RWPE2 (cell line): ENCODE measurements around the gene SLC12A3.

Experiments
- ATAC-seq: fragments of 200-7000 bp; cut with Tn5 transposase; 3 replicates; pipeline ENCODE4 v1.9.1; 2021; ENCODE audit warnings: low read depth
- DNase-seq: peaks from one replicate; pipeline ENCODE4 v3.0.0-alpha.2; 2020; ENCODE audit warnings: low spot score
- H3K27ac ChIP-seq: fragments of 450-650 bp; 2 replicates; pipeline ENCODE4 v1.5.1; 2017; ENCODE audit warnings: mild to moderate bottlenecking; ENCODE audit not compliant: poor library complexity, severe bottlenecking
- H3K27me3 ChIP-seq: fragments of 250-450 bp; sonication (Bioruptor Pico); 2 replicates; pipeline ENCODE4 v1.5.1; 2021; ENCODE audit warnings: mild to moderate bottlenecking, moderate library complexity; ENCODE audit not compliant: insufficient read depth, poor library complexity, severe bottlenecking
- H3K36me3 ChIP-seq: fragments of 250-450 bp; sonication (Bioruptor Pico); 2 replicates; pipeline ENCODE4 v1.5.1; 2020; ENCODE audit warnings: low read depth, mild to moderate bottlenecking, moderate library complexity
- H3K4me1 ChIP-seq: fragments of 250-450 bp; sonication (Bioruptor Pico); 2 replicates; pipeline ENCODE4 v1.5.1; 2021; ENCODE audit warnings: mild to moderate bottlenecking, moderate library complexity; ENCODE audit not compliant: insufficient read depth, poor library complexity, severe bottlenecking
- H3K4me3 ChIP-seq: fragments of 250-450 bp; sonication (Bioruptor Pico); 2 replicates; pipeline ENCODE4 v1.5.1; 2021; ENCODE audit warnings: mild to moderate bottlenecking, moderate library complexity; ENCODE audit not compliant: severe bottlenecking
- H3K9me3 ChIP-seq: fragments of 250-450 bp; sonication (Bioruptor Pico); 2 replicates; pipeline ENCODE4 v1.5.1; 2021; ENCODE audit warnings: mild to moderate bottlenecking, moderate library complexity; ENCODE audit not compliant: severe bottlenecking
- TF ChIP-seq, protein P1 (sequence below): fragments of 450-650 bp; IDR thresholded peaks from one replicate; pipeline ENCODE4 v1.5.1; 2017; ENCODE audit warnings: mild to moderate bottlenecking, moderate library complexity; ENCODE audit not compliant: poor library complexity, severe bottlenecking

The SLC12A3 gene

DNA sequence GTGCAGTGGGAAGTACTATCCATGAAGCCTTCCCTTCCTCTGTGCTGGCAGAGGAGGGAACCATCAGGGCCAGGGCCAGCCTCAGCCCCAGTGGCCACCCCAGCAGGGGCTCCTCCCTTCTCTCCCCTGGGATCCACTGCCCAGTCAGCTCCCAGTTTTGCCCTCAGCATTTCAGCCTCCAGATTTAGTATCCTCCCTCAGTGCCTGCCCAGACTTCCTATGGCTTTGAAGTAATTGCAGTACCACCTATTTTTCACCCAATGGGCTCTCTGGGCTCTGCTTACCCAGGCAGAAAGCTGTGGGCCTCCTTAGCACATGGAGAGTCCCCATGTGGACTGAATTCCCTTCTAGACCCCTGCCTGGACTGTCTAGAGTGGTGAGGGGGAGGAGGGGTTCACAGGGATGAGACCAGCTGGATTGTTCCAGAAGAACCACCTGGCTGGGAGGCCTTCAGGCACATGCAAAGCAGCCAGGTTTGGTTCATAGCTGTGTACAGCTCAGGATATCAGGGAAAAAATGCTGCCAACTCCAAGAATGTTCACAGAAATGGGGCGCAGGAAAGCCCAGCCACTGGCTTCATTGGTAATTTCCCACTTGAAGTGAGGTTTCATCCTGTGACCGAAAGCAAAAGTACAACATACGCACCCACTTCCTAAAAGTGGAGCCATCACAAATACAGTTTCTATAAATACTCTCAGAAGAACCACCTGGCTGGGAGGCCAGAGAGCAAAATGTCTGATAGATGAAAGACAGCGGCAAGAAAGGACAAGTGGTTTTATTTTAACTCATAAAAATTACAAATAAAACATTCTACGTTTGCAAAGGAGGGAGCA lies 51.8 kb downstream of the SLC12A3 start:
- Histone ChIP-seq H3K9me3 (no peaks in the 10 kb centered on the region), H3K36me3 (no peaks in the 10 kb centered on the region), H3K27ac (no peak overlapping the region), H3K27me3 (no peaks in the 10 kb centered on the region), H3K4me1 (peaks cover 18% of the 10 kb centered on the region), H3K4me3 (no peak overlapping the region)
- ATAC-seq (no peak), DNase-seq (no peak)
- TF ChIP-seq, protein P1, sequence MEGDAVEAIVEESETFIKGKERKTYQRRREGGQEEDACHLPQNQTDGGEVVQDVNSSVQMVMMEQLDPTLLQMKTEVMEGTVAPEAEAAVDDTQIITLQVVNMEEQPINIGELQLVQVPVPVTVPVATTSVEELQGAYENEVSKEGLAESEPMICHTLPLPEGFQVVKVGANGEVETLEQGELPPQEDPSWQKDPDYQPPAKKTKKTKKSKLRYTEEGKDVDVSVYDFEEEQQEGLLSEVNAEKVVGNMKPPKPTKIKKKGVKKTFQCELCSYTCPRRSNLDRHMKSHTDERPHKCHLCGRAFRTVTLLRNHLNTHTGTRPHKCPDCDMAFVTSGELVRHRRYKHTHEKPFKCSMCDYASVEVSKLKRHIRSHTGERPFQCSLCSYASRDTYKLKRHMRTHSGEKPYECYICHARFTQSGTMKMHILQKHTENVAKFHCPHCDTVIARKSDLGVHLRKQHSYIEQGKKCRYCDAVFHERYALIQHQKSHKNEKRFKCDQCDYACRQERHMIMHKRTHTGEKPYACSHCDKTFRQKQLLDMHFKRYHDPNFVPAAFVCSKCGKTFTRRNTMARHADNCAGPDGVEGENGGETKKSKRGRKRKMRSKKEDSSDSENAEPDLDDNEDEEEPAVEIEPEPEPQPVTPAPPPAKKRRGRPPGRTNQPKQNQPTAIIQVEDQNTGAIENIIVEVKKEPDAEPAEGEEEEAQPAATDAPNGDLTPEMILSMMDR, result no peak

GRCh38 chr16:56918467-56919012 lies 53.5 kb downstream of the SLC12A3 start:
- DNase-seq, result no peak
- no peak overlapping the region for H3K4me3 ChIP-seq
- no peaks in the 10 kb centered on the region for H3K9me3 ChIP-seq
- no peak for ATAC-seq
- TF ChIP-seq, protein P1, result no peak
- H3K27ac ChIP-seq, result no peak overlapping the region
- no peaks in the 10 kb centered on the region for H3K27me3 ChIP-seq
- peaks cover under 1% of the 10 kb centered on the region for H3K4me1 ChIP-seq
- H3K36me3 ChIP-seq, result no peaks in the 10 kb centered on the region

DNA sequence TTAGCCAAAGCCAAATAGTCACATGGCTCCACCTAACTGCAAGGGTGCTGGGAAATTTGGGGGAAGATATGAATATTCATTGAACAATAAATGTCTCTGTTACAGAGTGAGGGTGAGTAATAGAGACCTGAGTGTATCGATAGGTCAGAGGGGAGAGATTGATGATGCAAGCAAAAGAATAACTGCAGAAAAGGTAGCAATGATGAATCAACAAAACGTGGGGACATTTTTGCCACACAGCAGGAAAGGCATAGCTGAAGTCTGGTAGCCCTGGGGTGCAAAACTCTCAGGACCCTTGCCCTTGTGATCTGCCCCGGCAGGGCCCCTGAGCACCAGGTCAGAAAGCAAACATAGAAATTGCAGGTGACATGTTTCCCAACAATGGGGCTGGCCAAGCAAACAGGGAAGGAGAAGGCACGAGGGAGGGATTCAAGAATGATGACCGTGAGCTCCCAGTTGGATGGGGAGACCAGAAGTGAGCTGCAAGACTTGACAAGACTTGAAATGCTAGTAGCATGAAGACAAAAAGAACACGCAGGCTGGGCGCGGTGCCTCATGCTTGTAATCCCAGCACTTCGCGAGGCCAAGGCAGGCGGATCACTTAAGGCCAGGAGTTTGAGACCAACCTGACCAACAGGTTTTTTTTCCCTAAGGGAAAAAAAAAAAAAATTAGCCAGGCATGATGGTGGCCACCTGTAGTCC lies 54.2 kb downstream of the SLC12A3 start:
- Histone ChIP-seq H3K9me3 (no peaks in the 10 kb centered on the region), H3K27ac (no peak overlapping the region), H3K27me3 (no peaks in the 10 kb centered on the region), H3K4me3 (no peak overlapping the region), H3K4me1 (no peaks in the 10 kb centered on the region), H3K36me3 (no peaks in the 10 kb centered on the region)
- DNase-seq (no peak), ATAC-seq (peak; percentile 21; the same call in 1 of the 3 replicates)
- TF ChIP-seq, protein P1, result no peak

DNA sequence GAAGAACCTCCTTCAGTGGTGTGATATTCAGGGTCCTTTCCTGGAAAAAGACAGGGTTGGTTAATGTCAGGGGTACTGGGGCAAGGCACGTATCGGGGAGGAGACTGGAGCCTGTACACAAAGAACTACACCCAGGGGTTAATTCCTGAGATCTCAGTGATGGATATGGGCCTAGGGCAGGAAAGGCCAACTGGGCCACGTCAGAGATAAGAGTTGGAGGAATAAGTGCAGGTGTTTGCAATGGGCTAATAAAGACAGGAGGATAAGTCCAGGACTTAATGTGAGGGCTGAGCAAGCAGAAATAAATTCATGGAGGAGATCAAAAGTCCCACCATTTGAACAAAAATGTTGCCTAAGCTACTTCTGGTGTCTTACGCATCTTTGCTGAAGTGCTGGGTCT lies 56.6 kb downstream of the SLC12A3 start:
- Histone ChIP-seq H3K4me1 (no peaks in the 10 kb centered on the region), H3K27ac (no peak overlapping the region), H3K9me3 (no peaks in the 10 kb centered on the region), H3K27me3 (no peaks in the 10 kb centered on the region), H3K4me3 (no peak overlapping the region), H3K36me3 (no peaks in the 10 kb centered on the region)
- ATAC-seq, result no peak
- TF ChIP-seq, protein P1, result no peak
- DNase-seq, result no peak
